Stimulated activated CD8-positive, alpha-beta memory T cell treated with anti-CD3 and anti-CD28 coated beads, Interleukin-15, amount 100 ng/mL, for 1 hour (primary cell): ENCODE measurements around the gene BPIFB1.

Source experiments
- DNase-seq: peaks from one replicate; pipeline ENCODE4 v3.0.0-alpha.2; 2020; ENCODE audit warnings: low read depth

Gene BPIFB1, protein sequence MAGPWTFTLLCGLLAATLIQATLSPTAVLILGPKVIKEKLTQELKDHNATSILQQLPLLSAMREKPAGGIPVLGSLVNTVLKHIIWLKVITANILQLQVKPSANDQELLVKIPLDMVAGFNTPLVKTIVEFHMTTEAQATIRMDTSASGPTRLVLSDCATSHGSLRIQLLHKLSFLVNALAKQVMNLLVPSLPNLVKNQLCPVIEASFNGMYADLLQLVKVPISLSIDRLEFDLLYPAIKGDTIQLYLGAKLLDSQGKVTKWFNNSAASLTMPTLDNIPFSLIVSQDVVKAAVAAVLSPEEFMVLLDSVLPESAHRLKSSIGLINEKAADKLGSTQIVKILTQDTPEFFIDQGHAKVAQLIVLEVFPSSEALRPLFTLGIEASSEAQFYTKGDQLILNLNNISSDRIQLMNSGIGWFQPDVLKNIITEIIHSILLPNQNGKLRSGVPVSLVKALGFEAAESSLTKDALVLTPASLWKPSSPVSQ

DNA sequence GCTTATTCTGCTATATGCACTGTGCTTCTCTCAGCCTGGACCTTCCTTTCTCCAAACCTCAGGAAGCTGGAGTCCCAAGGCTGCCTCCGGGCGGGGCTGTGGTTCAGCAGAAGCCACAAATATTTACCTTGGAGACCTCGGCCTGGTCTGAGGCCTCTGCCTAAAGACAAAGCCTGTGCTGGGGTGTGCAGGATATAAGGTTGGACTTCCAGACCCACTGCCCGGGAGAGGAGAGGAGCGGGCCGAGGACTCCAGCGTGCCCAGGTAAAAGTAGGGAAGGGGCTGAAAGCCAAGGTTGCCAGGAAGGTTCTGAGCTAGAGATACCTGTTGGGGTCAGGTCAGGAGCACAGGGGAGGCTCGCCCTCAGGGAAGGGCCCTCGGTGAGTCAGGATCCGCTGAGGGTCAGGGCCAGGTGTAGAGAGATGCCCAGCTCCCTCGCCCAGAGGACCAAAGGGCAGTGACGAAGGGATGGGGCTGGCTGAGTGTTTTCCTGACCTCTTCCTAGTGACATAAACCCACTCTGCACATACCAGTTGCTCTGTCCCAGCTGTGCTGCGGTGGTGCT lies at the start of gene BPIFB1:
Gene BPIFB1, plus strand, starts transcription at position 224 of the 565 bp plus-strand sequence. CDS start 2,860 bp downstream, outside the sequence.
- DNase-seq = no peak

DNA sequence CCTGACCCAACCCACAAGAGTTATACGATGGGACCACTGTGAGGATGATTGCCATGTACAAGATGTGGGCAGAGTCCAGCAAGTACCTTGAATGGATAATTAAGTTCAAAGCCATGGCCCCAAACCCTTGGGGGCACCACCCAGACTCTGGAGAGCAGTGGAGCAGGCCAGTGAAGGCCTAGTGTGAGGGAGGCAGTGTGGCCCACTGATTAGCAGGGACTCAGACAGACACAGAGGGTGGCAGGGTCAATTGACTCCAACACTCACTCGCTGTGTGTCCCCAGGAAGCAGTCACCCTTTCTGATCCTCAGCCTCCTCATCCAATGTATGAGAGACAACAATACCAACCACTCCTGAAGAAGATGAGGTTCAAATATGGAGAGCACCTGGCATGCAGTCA lies 49.0 kb upstream of the BPIFB1 start:
- no peak for DNase-seq

DNA sequence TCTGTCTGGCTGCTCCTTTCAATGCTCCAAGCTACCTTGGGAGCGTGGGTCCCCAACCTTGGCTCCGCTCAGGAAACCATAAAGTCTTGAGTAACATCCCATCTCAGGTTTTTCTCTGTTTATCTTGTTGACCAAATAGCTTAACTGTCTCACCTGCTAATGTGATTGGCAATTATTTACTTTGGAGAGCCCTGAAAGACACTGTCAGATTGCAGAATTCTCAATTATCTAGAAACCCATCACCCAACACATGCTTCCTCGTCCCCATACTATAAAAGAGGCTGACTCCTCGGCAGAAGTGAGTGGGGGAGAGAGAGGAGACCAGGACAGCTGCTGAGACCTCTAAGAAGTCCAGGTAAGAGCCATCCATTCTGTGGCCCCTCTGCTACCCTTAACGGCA lies 47.3 kb upstream of the BPIFB1 start, which contains the start of gene BPIFA1:
Gene BPIFA1, plus strand, starts transcription at position 301 of the 400 bp plus-strand sequence. CDS start 1,716 bp downstream, outside the sequence.
- no peak for DNase-seq

DNA sequence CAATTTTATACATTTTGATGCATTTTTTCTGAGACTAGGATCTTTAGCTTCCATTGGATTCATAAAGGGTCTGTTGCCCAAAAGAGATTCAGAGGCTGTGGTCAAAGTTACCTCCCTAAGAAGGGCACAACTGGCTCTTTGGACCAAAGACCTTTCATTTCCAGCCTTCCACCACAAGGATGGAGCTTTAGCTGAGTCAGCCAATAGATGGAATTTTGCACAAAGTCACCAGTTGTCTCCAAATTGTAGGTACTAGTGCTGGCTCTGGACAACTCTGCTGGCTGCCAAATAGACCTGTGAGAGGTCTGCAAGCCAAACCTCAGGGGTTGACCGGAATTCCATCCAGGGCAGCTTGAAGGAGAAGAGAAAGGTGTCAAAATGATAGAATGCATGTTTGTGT lies 46.7 kb upstream of the BPIFB1 start:
- no peak for DNase-seq

DNA sequence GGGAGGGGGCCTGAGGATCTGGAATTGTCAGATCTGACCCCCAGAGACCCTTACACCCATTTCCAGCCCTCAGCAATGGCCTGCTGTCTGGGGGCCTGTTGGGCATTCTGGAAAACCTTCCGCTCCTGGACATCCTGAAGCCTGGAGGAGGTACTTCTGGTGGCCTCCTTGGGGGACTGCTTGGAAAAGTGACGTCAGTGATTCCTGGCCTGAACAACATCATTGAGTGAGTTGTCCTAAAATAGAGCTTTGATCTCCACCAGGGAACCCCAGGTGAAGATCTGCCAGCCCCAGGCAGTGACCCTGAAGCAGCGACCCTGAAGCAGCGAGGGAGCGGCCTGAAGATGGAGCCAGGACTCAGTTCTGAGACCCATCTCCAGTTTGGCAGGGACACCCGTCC lies 45.0 kb upstream of the BPIFB1 start:
- DNase-seq = no peak

DNA sequence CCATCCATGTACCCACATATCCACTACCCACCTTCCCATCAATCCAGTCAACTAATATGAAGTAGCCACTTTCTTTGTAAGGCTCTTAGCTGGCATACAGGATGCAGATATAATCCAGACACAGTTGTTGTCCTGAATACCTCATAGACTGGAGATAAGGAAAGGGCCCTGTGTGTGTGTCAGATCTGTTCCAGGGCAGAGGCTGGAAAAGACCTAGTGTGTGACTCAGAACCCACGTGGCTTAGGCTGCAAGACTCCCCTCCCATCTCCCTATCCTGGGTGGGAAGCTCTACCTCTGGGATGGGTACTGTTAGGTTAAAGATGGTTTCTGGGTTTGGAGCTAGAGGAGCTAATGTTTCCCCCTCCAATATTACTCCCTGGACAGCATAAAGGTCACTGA lies 43.6 kb upstream of the BPIFB1 start:
- no peak for DNase-seq

DNA sequence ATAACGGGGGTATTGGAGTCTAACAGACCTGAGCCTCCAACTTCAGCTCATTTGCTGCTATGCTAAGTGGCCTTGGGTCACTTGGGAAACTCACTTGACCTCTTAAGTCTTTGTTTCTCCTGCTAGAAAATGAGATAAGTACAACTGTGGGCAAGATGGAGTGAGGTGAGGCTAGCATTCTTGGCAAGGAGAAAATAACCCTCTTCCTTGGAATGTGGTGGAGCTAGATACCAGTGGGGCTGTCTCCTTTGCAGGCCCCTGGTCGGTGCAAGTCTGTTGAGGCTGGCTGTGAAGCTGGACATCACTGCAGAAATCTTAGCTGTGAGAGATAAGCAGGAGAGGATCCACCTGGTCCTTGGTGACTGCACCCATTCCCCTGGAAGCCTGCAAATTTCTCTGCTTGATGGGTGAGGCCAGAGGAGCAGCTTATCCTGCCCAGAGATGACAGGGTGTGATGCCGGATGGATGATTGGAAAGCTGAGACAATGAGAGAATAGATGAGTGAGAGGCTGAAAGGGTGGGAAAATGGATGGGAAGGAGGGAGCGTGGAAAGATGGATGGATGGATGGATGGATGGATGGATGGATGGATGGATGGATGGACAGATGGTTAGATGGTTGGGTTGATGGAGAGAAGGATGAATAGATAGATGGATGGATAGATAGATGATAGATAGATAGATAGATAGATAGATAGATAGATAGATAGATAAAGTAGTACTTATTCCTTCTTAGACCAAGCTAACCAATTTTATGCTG lies 42.9 kb upstream of the BPIFB1 start:
- DNase-seq = no peak

DNA sequence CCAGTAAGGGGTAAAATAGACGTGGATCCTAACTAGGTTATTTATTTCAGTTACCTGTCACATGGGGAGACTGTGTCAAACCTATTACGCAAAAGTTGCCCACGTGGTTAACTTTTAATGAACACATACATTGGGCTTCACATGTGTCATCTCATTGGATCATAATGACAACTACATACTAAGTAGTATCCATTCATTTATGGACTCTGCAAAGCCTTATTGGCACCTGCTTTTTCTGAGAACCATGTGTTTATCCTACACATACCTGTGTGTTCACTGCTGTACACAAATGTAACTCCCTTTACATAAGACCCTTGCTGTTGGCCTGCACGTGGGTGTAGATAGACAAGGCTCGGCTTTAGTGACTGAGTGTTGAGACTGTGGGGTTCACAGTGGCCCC lies 42.1 kb upstream of the BPIFB1 start:
- no peak for DNase-seq

DNA sequence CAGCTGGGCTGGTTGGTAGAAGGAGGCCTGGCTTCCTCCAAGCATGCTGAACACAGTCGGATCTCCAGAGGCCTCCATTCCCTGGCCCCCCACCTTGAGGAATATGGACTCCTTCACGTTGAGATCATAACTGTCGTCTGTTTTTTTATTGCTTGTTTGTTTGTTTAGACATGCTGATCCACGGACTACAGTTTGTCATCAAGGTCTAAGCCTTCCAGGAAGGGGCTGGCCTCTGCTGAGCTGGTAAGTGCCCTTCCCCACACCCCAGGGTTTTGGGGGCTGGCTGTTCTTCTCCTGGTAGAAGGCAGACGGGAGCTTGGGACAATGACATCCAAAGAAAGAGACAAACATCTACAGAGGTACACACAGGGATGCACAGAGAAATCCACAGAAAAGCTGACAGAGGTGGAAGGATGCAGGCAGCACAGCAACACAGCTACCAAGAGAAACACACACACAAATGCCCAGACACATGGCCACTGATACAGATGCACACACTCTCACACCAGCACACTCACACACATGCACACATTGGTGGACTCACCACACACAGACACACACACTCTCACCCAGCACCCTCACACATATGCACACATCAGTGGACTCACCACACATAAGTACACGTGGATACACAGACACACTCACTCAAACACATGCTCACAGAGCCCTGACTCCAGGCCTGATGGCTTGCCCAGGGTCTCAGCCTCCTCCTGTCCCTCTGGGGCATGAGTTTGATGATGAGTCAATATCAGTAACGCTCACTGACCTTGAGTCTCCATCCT lies 40.5 kb upstream of the BPIFB1 start:
- DNase-seq = no peak

DNA sequence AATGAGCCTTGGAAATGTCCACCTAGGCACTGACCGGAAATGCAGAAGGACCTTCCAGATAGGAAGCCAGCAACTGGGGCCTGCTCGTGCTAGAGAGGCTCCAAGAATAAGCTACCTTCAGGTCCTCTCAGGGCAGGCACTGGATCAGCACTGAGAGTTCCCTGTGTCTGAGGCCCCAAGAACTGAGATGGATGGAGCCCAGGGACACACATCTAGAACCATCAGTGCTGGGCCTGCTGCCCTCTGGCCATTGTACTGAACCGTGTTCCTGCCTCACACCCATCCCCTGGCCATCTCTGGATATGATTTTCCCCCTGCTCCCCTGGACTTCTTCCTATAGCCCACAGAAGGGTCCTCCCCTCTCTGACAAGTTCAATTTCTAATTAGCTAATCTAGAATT lies 36.9 kb upstream of the BPIFB1 start:
- DNase-seq = no peak

DNA sequence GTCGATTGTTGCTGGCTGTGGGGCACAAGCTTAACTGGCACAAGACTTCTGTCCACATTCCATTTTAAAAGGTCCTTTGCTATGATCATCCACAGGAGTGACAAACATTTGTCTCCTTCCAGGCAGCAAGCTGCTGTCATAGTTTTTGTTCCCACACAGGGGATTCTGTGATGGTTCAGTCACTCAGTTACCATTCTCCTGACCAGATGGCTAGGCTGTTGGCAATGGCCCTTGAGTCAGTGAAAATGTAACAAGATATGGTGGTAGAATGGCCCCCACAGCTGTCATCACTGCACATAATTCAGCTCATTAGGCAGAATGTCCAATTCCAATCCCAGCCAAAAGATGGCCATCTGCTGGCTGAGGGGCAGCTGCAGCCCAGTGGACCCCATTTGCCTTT lies 33.6 kb upstream of the BPIFB1 start:
- DNase-seq = no peak

DNA sequence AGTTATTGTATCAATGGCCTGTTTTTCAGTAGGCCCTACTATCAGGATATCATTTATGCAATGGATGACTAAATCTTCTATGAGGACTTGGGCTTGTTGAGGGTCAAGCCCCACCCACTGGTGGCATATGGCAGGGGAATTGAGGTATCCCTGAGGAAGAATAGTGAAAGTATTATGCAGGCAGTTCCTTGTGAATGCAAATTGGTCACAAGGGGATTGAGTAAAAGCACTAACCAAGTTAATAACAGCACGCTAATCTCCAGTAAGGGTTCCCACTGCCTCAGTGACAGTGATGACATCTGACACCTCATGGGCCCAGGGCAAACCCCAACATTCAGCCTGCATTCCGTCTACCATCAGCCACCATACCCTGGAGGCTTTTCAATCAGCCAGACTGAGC lies 32.3 kb upstream of the BPIFB1 start:
- no peak for DNase-seq

DNA sequence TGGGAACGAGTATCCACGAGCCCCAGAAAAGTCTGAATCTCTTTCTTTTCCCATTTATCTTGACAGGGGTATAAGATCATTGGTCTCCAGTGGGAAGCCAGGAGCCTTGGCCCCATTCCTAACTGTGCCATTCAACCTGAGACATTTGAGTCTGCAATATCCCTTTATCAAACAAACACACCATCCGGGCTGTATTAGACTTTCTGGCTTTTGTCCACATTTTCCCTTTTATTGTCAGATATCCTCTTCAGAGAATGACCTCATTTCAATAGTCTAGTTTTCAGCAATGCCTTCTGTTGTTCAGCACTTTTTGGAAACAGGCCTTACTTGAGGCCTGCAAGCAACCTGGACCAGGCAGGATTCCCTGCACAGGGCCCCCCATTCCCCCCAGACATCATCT lies 31.5 kb upstream of the BPIFB1 start:
- DNase-seq = no peak

DNA sequence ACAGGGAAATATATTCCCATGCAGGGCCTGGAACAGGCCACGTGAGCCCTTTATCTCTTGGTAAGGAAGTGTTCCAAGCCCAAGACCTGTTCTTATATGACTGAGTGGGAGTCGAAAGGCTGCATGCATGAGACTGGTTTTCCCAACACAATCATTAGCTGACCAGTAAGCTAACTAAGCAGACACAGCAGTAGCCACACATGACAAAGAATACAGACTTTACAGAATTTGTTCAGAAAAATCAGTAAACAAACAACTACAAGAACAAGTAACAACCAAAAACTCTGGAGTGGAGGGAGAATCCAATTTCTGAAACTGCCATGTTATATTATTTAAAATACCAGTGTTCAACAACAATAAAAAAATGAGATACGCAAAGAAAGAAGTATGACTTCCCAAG lies 30.6 kb upstream of the BPIFB1 start:
- DNase-seq = no peak

DNA sequence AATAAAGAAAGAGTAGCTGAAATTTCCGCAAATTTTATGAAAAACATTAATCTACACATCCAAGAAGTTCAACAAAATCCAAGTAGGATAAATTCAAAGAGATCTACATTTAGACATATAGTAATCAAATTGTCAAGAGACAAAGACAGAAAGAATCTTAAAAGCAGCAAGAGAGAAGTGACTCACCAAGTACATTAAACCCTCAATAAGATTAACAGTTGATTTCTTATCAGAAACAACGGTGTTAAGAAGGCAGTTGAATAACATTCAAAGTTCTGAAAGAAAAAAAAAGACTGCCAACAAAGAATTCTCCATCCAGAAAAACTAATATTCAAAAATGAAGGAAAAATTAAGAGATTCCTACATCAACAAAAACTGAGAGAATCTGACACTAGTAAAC lies 28.0 kb upstream of the BPIFB1 start:
- no peak for DNase-seq

DNA sequence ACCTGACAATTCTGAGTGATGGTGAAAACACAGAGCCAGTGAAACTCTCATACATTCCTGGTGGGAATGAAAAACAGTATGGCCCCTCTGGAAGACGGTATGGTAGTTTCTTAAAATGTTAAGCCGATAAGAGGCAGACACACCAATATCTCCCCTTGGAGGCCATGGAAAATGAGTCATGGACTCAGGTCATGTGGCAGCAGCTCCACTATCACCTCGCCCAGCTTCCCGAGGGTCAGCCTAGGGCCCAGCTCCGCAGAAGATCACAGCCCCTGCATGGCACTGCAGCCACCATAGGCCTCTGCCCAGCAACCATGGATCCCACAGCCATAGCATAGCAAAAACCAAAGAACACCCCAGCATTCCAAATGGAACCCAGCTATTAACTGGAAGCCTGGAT lies 25.8 kb upstream of the BPIFB1 start:
- DNase-seq = no peak

DNA sequence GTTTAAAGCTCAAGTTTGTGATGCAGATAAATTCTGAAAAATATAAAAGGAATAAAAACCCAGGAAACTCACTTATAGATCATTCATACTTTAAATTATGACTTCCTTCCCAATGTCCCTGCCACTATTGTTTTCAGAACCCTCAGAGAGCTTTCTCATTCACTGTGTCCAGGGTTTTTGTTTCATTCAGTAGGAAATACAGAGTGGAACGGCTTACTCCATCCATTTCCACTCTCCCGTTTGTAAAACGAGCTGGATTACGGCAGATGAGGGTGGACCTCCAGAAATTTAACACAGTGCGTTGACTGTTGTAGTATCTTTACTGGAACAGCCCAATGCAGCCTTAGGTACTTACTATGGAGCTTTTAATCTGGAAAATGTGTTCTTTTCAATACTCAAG lies 23.6 kb upstream of the BPIFB1 start:
- DNase-seq = no peak

DNA sequence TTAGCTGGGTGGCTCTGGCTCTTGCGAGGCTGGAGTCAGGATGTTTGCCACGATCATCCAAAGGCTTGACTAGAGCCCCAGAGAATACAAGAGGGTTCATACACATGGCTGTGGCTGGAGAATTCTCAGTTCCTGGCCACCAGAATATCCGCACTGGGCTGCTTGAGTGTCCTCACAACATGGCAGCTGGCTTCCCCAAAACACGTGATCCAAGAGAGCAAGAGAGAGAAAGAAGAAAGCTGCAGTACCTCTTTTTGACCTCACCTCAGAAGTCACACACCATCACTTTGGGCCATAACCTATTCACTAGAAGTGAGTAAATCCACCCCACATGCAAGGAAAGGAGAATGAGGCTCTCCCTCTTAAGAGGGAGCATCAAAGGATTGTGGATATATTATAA lies 21.5 kb upstream of the BPIFB1 start:
- no peak for DNase-seq

DNA sequence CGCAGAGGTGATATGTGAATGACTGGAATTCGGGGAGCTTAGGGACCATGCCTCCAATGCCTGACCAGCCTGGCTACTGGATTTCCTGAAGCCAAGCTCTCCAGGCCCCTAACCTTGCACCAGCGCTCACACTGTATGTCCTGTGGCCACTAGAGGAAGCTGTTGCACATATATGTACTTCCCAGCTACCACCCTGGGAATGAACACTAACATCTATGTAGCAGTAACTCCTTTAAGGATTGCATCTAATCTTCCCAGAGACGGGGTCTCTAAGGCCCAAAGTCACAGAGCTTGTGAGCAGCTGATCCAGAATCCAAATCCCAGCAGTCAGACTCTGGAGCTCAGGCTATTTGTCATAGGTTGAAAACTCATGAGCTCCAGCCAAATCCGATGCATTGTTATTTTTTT lies 20.4 kb upstream of the BPIFB1 start:
- no peak for DNase-seq

DNA sequence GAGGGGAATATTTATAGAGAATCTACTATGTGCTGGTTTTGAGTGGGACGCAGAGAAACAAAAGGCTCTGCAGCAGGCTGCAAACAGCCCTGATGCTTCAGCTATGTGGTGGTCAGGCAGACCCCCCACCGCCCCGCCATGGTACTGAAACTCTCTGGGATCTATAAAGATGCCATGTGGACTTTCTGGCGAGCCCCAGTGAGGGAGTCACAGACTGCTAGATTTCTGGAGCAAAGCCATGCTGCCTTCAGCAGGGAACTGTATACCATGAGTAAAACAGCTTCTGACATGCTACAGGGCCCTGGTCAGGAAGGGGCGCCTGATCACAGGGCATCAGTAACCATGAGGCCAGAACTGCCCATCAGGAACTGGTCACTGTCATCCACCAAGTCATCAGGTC lies 19.2 kb upstream of the BPIFB1 start:
- DNase-seq = no peak

DNA sequence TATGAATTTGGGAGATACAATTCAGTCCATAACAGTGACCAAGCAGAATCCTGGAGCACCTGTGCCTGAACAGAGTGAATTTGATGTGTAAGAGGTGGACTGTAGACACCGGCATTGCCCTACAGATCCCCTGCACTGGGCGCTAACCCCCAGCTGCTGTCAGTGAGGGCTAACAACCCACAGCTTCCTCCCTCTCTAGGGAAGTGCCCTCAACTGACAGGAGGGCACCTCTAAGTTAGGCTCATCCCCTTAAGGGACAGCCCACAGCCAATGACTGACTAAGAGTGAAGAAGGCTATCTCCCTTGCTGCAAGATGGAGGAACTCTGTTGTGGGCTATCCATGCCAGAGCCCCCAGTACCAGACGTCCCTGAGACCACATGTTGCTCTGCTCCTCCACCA lies 15.3 kb upstream of the BPIFB1 start:
- DNase-seq = no peak
